Measurements from ENCODE around the gene ERFL.

The ERFL gene

DNA sequence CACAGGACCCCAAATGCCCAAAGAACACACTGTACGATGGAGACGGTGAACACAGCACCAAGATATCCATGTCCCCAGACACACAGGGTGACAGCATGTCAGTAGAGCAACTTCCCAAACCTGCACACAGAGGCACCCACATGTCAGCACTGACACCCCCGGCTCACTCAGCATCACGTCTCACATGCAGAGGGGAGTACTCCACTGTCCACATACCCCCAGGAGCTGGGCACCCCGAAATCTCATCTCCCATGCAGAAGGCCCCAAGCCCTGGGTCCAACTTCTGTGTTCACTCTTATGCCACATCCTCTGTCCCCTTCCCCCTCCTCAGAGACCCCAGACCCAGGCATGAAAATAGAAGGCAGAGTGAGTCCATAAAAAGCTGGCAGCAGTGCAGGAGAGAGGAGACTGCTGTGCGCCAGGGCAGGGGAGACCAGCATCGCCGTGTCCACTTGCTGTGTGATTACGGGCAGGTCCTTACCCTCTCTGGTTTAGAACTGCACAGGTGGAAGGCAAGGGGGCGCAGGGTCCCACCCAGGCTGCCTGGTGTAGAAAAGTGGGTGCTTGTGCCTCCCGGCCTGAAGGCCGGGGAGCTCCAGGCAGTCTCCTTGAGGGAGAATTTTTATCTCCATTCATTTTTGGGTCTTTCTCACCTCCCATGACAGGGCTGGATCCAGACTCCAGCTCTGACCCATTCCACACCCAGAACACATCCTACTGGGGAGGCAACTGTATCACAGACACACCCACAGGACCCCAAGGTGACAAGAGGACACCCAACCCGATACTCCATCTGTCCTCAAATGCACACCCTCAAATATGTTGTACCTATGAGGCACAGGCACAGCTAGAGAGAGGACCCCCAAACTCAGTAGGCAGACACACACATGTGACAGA lies 17.0 kb downstream of the ERFL start:
- no peak for TF ChIP-seq CTCF (conservative IDR thresholded peaks at IDR 0.05; ENCODE audit: low read depth, low read length)
- DNase-seq (ENCODE audit: low read depth), result no peak
- H3K4me3 ChIP-seq (ENCODE audit: low read depth, low read length), result no peak overlapping the region

- no peak for DNase-seq (ENCODE audit: low read depth)
- H3K4me3 ChIP-seq (ENCODE audit: low read depth, low read length), result no peak overlapping the region
- no peak for TF ChIP-seq CTCF (conservative IDR thresholded peaks at IDR 0.05; ENCODE audit: low read depth, low read length)
These were observed 17.8 kb downstream of the ERFL start for GRCh38 chr19:41910240-41910991.

DNA sequence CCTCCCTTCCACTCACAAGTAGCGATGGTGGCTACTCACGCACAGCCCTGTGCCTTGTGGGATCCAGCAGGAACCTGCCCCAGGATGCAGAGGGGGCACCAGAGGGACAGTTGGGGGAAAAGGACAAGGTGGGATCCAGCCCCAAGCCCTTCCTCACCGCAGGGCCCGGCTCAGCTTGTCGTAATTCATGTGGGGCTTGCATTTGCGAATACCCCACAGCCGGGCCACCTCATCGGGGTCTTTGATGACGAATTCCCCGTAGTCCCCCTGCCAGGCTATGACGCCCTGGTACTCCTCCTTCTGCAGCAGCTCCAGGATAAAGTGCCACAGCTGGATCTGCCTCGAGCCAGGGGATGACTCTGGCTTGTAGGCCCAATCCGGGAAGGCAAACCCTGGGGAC lies 18.5 kb downstream of the ERFL start:
- no peak for DNase-seq (ENCODE audit: low read depth)
- no peak for TF ChIP-seq CTCF (conservative IDR thresholded peaks at IDR 0.05; ENCODE audit: low read depth, low read length)
- no peak overlapping the region for H3K4me3 ChIP-seq (ENCODE audit: low read depth, low read length)

DNA sequence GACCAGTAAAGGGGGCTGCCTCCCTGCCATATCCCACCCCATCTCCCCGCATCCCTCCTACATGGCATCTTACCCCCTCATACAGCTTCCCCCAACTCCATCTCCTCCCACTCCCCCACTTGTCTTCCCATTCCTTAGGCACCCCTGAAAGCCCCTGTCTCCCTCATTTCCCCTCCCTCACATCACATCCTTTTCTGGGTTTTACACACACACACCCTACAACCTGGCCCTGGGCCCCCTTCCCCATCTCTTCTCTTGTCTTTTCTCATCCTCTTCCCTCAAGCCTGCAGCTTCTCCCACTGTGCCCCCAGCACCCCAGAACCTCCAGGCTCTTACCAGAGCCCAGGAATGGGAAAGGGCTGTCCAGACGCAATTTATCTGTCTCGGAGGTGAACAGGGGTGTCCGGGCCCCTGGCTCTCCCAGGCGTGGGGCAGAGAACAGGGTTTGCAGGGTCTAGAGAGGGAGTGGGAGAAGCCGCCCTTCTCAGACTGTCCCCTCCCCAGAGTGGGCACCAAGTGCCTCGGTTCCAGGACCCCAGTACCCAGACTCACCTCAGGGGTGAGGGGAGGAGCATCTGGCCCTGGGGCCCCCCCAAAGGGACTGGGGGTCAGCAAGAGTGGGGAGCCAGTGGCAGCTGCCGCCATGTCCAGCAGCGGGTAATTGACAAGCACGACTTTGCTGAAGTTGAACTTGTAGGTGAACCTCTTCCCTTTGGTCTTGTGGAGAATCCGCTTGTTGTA lies 19.4 kb downstream of the ERFL start:
- H3K4me3 ChIP-seq (ENCODE audit: low read depth, low read length), result no peak overlapping the region
- DNase-seq (ENCODE audit: low read depth), result no peak
- TF ChIP-seq CTCF (conservative IDR thresholded peaks at IDR 0.05; ENCODE audit: low read depth, low read length), result no peak

DNA sequence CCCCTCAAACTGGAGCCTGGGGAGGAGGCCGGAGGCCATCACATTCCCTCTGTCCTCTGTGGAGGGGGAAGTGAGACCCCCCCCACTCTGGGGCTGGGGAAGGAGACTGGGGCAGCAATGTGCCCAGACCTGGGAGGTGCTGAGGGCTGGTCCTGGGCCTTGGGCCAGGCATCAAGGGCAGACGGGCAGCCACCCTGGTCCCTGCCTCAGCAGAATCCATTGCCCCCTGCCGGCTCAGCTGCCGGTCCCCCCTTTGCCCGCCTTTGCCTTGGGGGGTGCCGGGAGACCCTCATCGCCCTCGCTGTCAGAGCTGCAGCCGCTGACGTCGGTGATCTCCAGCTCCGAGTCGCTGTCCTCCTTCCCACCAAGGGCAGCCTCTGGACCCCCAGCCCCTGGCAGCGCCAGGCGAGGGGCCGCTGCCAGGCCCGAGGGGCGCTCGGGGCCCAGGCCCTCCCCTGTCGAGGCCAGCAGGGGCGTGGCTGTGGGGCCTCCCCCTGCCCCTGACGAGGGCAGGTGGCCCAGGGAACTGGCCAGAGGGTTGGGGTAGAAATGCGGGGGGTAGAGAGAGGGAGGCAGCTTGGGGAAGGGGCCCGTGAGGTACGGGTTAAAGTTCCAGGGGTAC lies 20.1 kb downstream of the ERFL start:
- no peak for DNase-seq (ENCODE audit: low read depth)
- H3K4me3 ChIP-seq (ENCODE audit: low read depth, low read length), result no peak overlapping the region
- no peak for TF ChIP-seq CTCF (conservative IDR thresholded peaks at IDR 0.05; ENCODE audit: low read depth, low read length)

GRCh38 chr19:41906916-41907680 lies 21.2 kb downstream of the ERFL start:
- TF ChIP-seq CTCF (conservative IDR thresholded peaks at IDR 0.05; ENCODE audit: low read depth, low read length), result no peak
- no peak overlapping the region for H3K4me3 ChIP-seq (ENCODE audit: low read depth, low read length)
- DNase-seq (ENCODE audit: low read depth), result no peak

All from choroid plexus epithelial cell (primary cell).